ENCODE results near the gene SMAD3. TPM values are rescaled to one million over a fixed set of nuclear protein-coding genes. Genes with fewer than 3 reads are reported as not detected.
"Not testable (repeated sequence)": the region's sequence is repeated elsewhere in the genome, so short reads cannot be mapped to it uniquely, and the experiment has no call there.

The SMAD3 gene
- total and polyA plus RNA-seq, 2 of the 4 experiments (the other 2 are of a cell fraction): 71.0 to 177 TPM

GRCh38 chr15:67153044-67153443 lies 87.6 kb downstream of the SMAD3 start:
- peak overlapping the region; percentile 95; the same call in 1 of the 2 replicates for H3K4ac ChIP-seq (ENCODE audit: low read depth, low read length)
- dilution Hi-C loops (cut with HindIII; ENCODE audit: low sequenced_read_pairs, unreplicated experiment): not testable (repeated sequence)
- 90% methylated on average over 4 of the region's 6 CpGs; no CpG with 5 or more reads in 1 of the 2 experiments for WGBS, 2 experiments (ENCODE audit: extremely low coverage in 2 of 2, insufficient read length in 1 of 2)

More at GRCh38 chr15:67153044-67153443, 87.6 kb downstream of the SMAD3 start:
- H4K20me1 ChIP-seq (ENCODE audit: insufficient read depth, low read length): peaks cover 30% of the 10 kb centered on the region; the same call in 1 of the 2 replicates
- H2AK5ac ChIP-seq (ENCODE audit: low read depth, low read length); H3K9me3 ChIP-seq (ENCODE audit: control insufficient read depth, insufficient read depth, low read length); H3K4me2 ChIP-seq (ENCODE audit: low read depth, low read length); H3K27me3 ChIP-seq (ENCODE audit: control insufficient read depth, insufficient read depth, low read length); DNase-seq; H2BK15ac ChIP-seq (ENCODE audit: low read depth, low read length); CTCF ChIA-PET; in situ Hi-C loops (cut with MboI; ENCODE audit: low sequenced_read_pairs); H3K56ac ChIP-seq (ENCODE audit: extremely low read depth, insufficient read depth, low read length); H2AFZ ChIP-seq (replicated peaks; ENCODE audit: low read length, poor library complexity); POLR2A ChIA-PET (ENCODE audit: unreplicated experiment); intact Hi-C loops (cut with micrococcal nuclease); BruUV-seq (replicated peaks); H3K14ac ChIP-seq (replicated peaks; ENCODE audit: low read depth, low read length); H3K9ac ChIP-seq (ENCODE audit: low read depth, low read length); ATAC-seq (ENCODE audit: low read depth); H2AK9ac ChIP-seq (replicated peaks; ENCODE audit: low read depth, low read length, poor library complexity); H3K4me3 ChIP-seq (ENCODE audit: insufficient read depth, low read depth, low read length): not testable (repeated sequence)
- peak overlapping the region; percentile 88; the same call in 1 of the 2 replicates for H3K23ac ChIP-seq (ENCODE audit: low read depth, low read length)
- H3K79me1 ChIP-seq (ENCODE audit: low read depth in 1 of 2, low read length in 2 of 2): peaks cover 38 to 81% of the 10 kb centered on the region in 2 experiments
- H3K36me3 ChIP-seq (ENCODE audit: control insufficient read depth, insufficient read depth, low read length): peaks cover 37% of the 10 kb centered on the region
- H4K8ac ChIP-seq (ENCODE audit: low read depth in 2 of 2, low read length in 2 of 2): peak overlapping the region; percentile 6 to 35; a peak in 3 of 4 replicates
- H2BK5ac ChIP-seq (ENCODE audit: low read depth, low read length, poor library complexity, severe bottlenecking): peak overlapping the region; percentile 69
- H3K9me1 ChIP-seq (ENCODE audit: insufficient read depth, low read length): peaks cover 37% of the 10 kb centered on the region
- H3K4me1 ChIP-seq (ENCODE audit: control insufficient read depth, insufficient read depth, low read length): peaks cover 38% of the 10 kb centered on the region
- H3K18ac ChIP-seq (ENCODE audit: low read depth, low read length): 0 out of 2 replicates have a peak overlapping the region, but pooled peaks have one; percentile 38
- H4K5ac ChIP-seq (ENCODE audit: low read depth, low read length): 0 out of 2 replicates have a peak overlapping the region, but pooled peaks have one; percentile 28
- H3K27ac ChIP-seq (ENCODE audit: insufficient read depth, low read length): peak overlapping the region; percentile 38; the same call in 1 of the 2 replicates
- H4K91ac ChIP-seq (ENCODE audit: insufficient read depth, low read depth, low read length): peak overlapping the region; percentile 10; the same call in 1 of the 2 replicates
- H2BK120ac ChIP-seq (ENCODE audit: low read depth, low read length): peak overlapping the region; percentile 91
- H2BK20ac ChIP-seq (ENCODE audit: low read depth, low read length): peak overlapping the region; percentile 76; the same call in 1 of the 2 replicates
